Heart left ventricle (tissue), 13 donors: ENCODE measurements around the gene TXNL4A.

ENCODE experiments used
- CTCF ChIP-seq, 12 donors: fragments of 200-600 bp; sonication (generic) in 4 of 12; IDR thresholded peaks; one replicate each; pipeline versions ENCODE4 v1.5.0 to v1.8.0; 2018 to 2022; ENCODE audit warnings: antibody characterized with exemption in 12 of 12, mild to moderate bottlenecking in 5 of 12
- POLR2A ChIP-seq, 2 donors: fragments of 450-650 bp; IDR thresholded peaks; one replicate each; pipeline ENCODE4 v1.6.1; 2017; ENCODE audit warnings: antibody characterized with exemption in 2 of 2, mild to moderate bottlenecking in 2 of 2, moderate library complexity in 2 of 2
- donor health status: ischemic (EF 13 %, LVEDD 7.1; RV severe dilation, severe dysfunction).
- donor health status: DM: no; HTN: yes; CAD: no.
- donor health status: DM: no; HTN: no; CAD: no.
- donor health status: ischemic (EF 25% LVEDD 6.9; RV normal size, moderate dysfunction).
- donor health status: ischemic (EF 25% LVEDD 5.7; RV mildly dilated, moderate dysfunction).
- donor health status: ischemic (EF 35%, LVEDD 5.7; RV mildly dilated, moderate dysfunction).
- donor health status: nonischemic (EF 11% LVEDD 7.7; RV severe dilation, severe dysfunction).
- donor health status: DM: yes; HTN: yes; CAD: no.
- donor health status: PGD.
- donor health status: ischemic (EF 29% LVEDD 5.4; RV normal size, mild dysfunction).
- donor health status: nonischemic (EF 23%, LVEDD 6.1; RV moderate dilation, normal function).

- TF ChIP-seq CTCF (IDR thresholded peaks at IDR 0.05) = no peak
- TF ChIP-seq POLR2A (IDR thresholded peaks at IDR 0.05) = no peak
Measured at GRCh38 chr18:79965119-79965902, 23.1 kb downstream of the TXNL4A start.
